OCI-LY3 (cell line): Measurements from ENCODE around the gene C3orf33.

Source experiments
- EZH2phosphoT487 ChIP-seq: fragments of 200-600 bp; shearing (Covaris generic); IDR thresholded peaks from 2 replicates; pipeline ENCODE4 v1.6.1; 2018; ENCODE audit warnings: antibody characterized with exemption, mixed run types, low read depth
- TF ChIP-seq, protein P1 (sequence below): fragments of 200-600, 300-600 bp; sonication (generic); IDR thresholded peaks from 2 replicates; pipeline ENCODE4 v1.5.1; 2014; ENCODE audit warnings: antibody characterized with exemption, low read length, low read depth

DNA sequence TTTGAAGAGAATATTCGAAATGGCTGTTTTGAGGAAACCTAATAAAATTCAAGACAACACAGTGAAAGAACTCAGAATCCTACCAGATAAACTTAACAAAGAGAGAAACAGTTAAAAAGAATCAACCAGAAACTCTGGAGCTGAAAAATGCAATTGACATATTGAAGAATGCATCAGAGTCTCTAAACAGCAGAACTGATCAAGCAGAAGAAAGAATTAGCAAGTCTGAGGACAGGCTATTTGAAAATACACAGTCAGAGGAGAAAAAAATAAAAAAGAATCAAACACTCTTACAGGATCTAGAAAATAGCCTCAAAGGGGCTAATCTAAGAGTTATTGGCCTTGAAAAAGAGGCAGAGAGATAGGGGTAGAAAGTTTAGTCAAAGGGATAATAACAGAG lies 13.5 kb downstream of the C3orf33 start:
- TF ChIP-seq, protein P1, sequence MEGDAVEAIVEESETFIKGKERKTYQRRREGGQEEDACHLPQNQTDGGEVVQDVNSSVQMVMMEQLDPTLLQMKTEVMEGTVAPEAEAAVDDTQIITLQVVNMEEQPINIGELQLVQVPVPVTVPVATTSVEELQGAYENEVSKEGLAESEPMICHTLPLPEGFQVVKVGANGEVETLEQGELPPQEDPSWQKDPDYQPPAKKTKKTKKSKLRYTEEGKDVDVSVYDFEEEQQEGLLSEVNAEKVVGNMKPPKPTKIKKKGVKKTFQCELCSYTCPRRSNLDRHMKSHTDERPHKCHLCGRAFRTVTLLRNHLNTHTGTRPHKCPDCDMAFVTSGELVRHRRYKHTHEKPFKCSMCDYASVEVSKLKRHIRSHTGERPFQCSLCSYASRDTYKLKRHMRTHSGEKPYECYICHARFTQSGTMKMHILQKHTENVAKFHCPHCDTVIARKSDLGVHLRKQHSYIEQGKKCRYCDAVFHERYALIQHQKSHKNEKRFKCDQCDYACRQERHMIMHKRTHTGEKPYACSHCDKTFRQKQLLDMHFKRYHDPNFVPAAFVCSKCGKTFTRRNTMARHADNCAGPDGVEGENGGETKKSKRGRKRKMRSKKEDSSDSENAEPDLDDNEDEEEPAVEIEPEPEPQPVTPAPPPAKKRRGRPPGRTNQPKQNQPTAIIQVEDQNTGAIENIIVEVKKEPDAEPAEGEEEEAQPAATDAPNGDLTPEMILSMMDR: no peak
- TF ChIP-seq EZH2phosphoT487: no peak
